Lung (tissue), 12 donors: ENCODE results near the gene PHLPP2. TPM values are rescaled to one million over a fixed set of nuclear protein-coding genes. Genes with fewer than 3 reads are reported as not detected.

Experiments
- ATAC-seq: fragments of 200-7000 bp; cut with Tn5 transposase; one replicate; pipeline ENCODE4 v1.9.1; 2020; ENCODE audit warnings: moderate number of reproducible peaks; ENCODE audit not compliant: insufficient read depth, low FRiP score
- DNase-seq, 3 donors: peaks; one replicate each; pipeline ENCODE4 v3.0.0-alpha.2; 2013 to 2017
- H3K27ac ChIP-seq, 2 donors: one replicate each; pipeline ENCODE4 v1.5.1; 2013; ENCODE audit warnings: mild to moderate bottlenecking in 2 of 2, moderate library complexity in 2 of 2, control low read depth in 1 of 2, inconsistent platforms in 1 of 2, low read depth in 1 of 2, low read length in 1 of 2
- H3K27me3 ChIP-seq, 3 donors: one replicate each; pipeline ENCODE4 v1.5.1; 2013; ENCODE audit warnings: low read length in 2 of 3; ENCODE audit not compliant: control insufficient read depth in 3 of 3, insufficient read depth in 3 of 3
- H3K36me3 ChIP-seq, 4 donors: one replicate each; pipeline ENCODE4 v1.5.1; 2013; ENCODE audit warnings: low read length in 4 of 4, mild to moderate bottlenecking in 1 of 4, moderate library complexity in 1 of 4; ENCODE audit not compliant: control insufficient read depth in 4 of 4, insufficient read depth in 4 of 4
- H3K4me1 ChIP-seq, 5 donors: one replicate each; pipeline ENCODE4 v1.5.1; 2013; ENCODE audit warnings: low read length in 5 of 5, mild to moderate bottlenecking in 2 of 5, moderate library complexity in 1 of 5; ENCODE audit not compliant: control insufficient read depth in 5 of 5, insufficient read depth in 5 of 5
- H3K4me3 ChIP-seq: one replicate; pipeline ENCODE4 v1.5.1; 2013; ENCODE audit warnings: mild to moderate bottlenecking, control low read depth, moderate library complexity
- H3K9ac ChIP-seq, 2 donors: one replicate each; pipeline ENCODE4 v1.5.1; 2013; ENCODE audit warnings: low read length in 2 of 2, control low read depth in 1 of 2; ENCODE audit not compliant: insufficient read depth in 1 of 2
- H3K9me3 ChIP-seq, 4 donors: one replicate each; pipeline ENCODE4 v1.5.1; 2013; ENCODE audit warnings: low read length in 3 of 4, mild to moderate bottlenecking in 1 of 4, moderate library complexity in 1 of 4; ENCODE audit not compliant: control insufficient read depth in 4 of 4, insufficient read depth in 3 of 4
- WGBS, 2 donors: extraction: QIAGEN DNeasy Blood & Tissue Kit; methylation state at CpG; one replicate each; pipeline ENCODE4 v1.1.7; 2013; 5-methylcytosine and 5-hydroxymethylcytosine counted together
- polyA plus RNA-seq, 2 donors: library from polyadenylated mRNA; stranded (reverse); fragments of 200-250 nt; gene quantifications; one replicate each; pipeline ENCODE4 v1.2.1, GENCODE V29; 2013
- total RNA-seq, 2 donors: library from RNA; depleted of rRNA in 1 of 2; stranded (reverse); fragments of >200 nt in 1 of 2; gene quantifications; one replicate each; pipeline ENCODE4 v1.2.1, GENCODE V29; 2014 to 2021
- TF ChIP-seq, protein P1 (sequence below): IDR thresholded peaks from 2 replicates; pipeline ENCODE4 v1.5.1; 2012; ENCODE audit warnings: mild to moderate bottlenecking; ENCODE audit errors: control extremely low read depth, extremely low read depth
- donor health status: control.
- donor health status: control.
- donor health status: Bipolar disorder and iron deficiency.
- donor health status: healthy.
- donor health status: DM: yes; HTN: yes; CAD: no.

PHLPP2 gene
- total and polyA plus RNA-seq, 4 donors: 1.3 to 6.5 (median 3.6) TPM

DNA sequence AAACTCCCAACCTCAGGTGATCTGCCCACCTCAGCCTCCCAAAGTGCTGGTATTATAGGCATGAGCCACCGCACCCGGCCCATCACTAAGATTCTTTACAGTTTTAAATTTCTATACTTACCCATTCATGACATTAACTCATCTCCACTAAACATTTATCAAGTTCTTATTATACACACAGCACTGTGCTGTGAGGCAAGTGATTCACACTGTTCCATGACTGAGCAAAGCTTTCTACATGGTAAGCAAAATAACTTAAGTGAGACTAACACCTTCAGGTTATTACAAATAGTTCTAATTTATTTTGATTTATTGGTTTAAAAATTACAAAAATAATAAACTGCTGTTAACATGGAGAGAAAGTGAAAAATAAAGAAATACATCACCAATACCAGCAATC is 65.0 kb downstream of the PHLPP2 start:
- DNase-seq (no peak), ATAC-seq (no peak)
- Histone ChIP-seq H3K9me3 (no peaks in the 10 kb centered on the region), H3K36me3 (peaks cover 9 to 19% (median 12%) of the 10 kb centered on the region in 4 donors), H3K4me3 (no peak overlapping the region), H3K4me1 (no peaks in the 10 kb centered on the region), H3K9ac (no peak overlapping the region), H3K27ac (no peak overlapping the region), H3K27me3 (no peaks in the 10 kb centered on the region)
- TF ChIP-seq, protein P1, sequence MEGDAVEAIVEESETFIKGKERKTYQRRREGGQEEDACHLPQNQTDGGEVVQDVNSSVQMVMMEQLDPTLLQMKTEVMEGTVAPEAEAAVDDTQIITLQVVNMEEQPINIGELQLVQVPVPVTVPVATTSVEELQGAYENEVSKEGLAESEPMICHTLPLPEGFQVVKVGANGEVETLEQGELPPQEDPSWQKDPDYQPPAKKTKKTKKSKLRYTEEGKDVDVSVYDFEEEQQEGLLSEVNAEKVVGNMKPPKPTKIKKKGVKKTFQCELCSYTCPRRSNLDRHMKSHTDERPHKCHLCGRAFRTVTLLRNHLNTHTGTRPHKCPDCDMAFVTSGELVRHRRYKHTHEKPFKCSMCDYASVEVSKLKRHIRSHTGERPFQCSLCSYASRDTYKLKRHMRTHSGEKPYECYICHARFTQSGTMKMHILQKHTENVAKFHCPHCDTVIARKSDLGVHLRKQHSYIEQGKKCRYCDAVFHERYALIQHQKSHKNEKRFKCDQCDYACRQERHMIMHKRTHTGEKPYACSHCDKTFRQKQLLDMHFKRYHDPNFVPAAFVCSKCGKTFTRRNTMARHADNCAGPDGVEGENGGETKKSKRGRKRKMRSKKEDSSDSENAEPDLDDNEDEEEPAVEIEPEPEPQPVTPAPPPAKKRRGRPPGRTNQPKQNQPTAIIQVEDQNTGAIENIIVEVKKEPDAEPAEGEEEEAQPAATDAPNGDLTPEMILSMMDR: no peak
- WGBS, 2 donors: 98% methylated on average over 2 of the region's 2 CpGs

DNA sequence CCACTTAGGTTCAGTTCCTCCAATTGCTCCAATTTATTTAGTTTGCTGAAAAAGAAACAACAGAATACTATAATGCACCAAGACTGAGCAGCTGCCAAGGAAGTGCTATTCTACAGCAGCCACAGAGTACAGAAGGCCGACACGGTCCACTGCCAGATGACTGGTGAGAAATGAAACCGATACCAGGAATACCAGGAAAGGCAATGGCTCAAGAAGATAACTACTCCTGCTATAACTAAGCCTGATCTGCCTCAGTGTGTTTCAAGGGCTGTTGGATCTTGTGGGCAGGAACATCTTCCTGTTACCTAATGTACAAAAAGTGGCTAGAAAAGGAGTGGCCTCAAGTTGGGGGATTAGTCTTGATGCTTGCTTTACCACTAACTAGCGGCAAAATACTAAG is 65.7 kb downstream of the PHLPP2 start:
- H3K27me3 ChIP-seq: no peaks in the 10 kb centered on the region
- no peaks in the 10 kb centered on the region for H3K9me3 ChIP-seq
- H3K9ac ChIP-seq: no peak overlapping the region
- TF ChIP-seq, protein P1: no peak
- H3K4me1 ChIP-seq: no peaks in the 10 kb centered on the region
- H3K27ac ChIP-seq: no peak overlapping the region
- DNase-seq (no peak), ATAC-seq (no peak)
- peaks cover 9 to 25% (median 14%) of the 10 kb centered on the region in 4 donors for H3K36me3 ChIP-seq
- H3K4me3 ChIP-seq: no peak overlapping the region
- WGBS, 2 donors: 89 to 91% methylated on average over 4 of the region's 4 CpGs

DNA sequence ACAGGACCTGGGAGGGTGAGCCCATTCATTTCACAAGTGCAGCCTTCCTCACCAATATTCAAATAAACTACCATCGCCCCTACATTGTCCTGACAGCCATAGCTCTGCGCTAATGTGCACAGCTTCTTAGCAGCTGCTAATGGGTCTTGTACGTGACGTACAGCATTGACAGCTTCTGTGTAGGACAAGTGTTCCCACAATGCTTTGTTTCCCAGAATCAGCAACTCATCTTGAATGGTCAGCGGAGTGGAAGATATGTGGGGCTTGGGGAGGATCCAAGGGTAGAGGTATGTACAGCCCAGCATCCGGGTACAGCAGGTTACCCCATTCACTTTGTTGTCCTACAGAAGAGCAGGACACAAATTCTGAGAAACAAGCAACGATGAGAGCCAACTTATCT is 74.8 kb downstream of the PHLPP2 start:
- H3K9ac ChIP-seq: no peak overlapping the region
- no peak overlapping the region for H3K4me3 ChIP-seq
- TF ChIP-seq, protein P1: no peak
- no peak overlapping the region for H3K27ac ChIP-seq
- H3K36me3 ChIP-seq: peaks cover 21 to 25% (median 22%) of the 10 kb centered on the region in 4 donors
- H3K27me3 ChIP-seq: no peaks in the 10 kb centered on the region
- WGBS, 2 donors: 97% methylated on average over 7 of the region's 7 CpGs
- H3K9me3 ChIP-seq: no peaks in the 10 kb centered on the region
- H3K4me1 ChIP-seq: no peaks in the 10 kb centered on the region
- no peak for DNase-seq
- ATAC-seq: no peak

DNA sequence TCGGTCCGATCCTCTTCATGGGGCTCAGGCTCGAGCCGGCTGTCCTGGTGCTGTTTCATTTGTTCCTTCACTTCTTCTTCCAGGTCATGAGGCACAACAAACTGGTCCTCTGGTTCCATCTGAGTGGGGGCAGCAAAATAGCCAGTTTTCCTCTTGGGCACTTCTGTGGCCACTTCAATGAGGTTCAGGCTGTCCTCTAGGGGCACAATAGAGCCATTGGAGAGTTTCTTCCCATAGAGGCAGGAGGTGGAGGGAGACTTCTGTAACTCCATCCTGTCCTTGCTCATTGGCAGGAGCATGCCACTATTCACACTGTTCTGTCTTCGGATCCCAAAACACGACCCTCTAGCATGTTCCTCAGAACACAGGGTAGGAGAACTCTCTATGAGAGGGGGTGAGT is 75.6 kb downstream of the PHLPP2 start:
- Histone ChIP-seq H3K27me3 (no peaks in the 10 kb centered on the region), H3K4me3 (no peak overlapping the region), H3K27ac (no peak overlapping the region), H3K9me3 (no peaks in the 10 kb centered on the region), H3K9ac (no peak overlapping the region), H3K36me3 (peaks cover 15 to 22% (median 18%) of the 10 kb centered on the region in 4 donors), H3K4me1 (no peaks in the 10 kb centered on the region)
- TF ChIP-seq, protein P1: no peak
- ATAC-seq (no peak), DNase-seq (no peak)
- WGBS, 2 donors: 93 to 94% methylated on average over 6 of the region's 6 CpGs
